Inflammatory macrophage (primary cell): ENCODE measurements around the gene HOXB1.
A peak's percentile ranks its signal among the peaks of the same experiment; 100 is the strongest.

Source experiments
- DNase-seq, 2 donors: peaks; one replicate each; pipeline ENCODE4 v3.0.0-alpha.2; 2020 to 2022

HOXB1 gene

DNA sequence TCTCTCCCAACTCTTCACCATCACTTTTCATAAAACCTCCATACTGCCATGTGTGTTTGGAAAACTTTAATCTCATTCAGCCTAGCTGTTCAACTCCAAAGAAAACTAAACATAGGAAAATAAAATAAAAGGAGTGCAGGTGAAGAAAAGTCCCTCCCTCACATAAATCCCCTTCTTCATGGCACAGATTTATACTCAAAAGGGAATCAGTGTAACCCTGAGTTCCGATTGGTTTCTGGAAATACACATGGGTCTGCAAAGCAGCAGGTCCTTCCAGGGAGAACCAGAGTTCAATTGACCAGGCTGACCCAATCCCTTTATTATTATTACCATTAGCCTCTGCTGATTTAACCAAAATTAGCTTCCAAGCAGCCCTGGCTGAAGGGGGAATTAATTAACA, 23.0 kb upstream of the HOXB1 start:
- DNase-seq: no peak

DNA sequence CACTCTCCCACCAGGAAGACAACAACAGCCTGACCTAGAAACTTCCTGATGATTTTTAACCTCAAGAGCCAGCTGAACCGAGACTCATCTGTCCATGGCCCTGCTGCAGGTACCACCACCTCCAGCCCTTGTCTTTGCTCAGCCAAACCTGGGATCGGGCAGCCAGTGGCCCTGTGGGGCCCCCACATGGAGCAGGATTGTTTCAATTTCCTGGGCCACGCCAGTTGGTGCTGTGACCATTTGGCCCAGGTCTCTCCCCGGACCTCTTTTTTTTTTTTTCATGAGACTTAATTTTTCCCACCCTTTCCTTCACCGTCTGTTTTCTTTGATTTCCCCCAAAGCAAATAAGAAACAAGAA, 22.4 kb upstream of the HOXB1 start:
- no peak for DNase-seq

DNA sequence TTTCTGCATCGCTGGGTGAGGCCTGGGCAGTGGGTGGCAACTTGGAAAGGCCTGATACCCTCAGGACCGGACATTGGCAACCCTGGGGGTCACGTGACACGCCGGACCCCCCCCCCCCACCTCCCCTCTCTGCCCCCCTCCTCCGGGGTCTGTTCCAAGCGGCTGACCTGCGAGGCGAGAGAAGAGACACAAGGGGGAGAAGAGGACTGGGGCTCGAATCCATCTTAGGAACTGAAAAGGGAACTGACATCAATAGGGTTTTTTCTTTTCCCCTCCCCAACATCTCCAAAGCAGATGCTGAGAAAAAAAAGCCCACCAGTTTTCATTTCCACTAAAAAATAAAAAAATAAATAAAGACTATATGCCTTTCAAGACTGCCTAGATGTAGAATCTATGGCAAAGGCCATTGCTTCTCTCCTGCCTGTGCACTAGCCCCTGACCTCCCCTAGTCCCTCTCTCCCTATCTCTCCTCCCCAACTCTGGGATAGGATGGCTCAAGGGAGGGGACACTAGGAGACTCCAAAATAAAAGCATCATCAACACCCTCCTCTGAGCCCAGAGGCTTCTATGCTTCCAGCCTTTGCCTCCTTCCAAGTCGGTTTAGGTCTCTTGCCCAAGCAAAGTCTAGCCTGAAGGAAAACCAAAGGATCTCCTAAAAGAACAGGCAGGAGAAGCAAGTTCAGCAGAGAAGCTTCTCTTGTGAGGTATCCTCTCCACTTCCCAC, 21.8 kb upstream of the HOXB1 start:
- DNase-seq: no peak

DNA sequence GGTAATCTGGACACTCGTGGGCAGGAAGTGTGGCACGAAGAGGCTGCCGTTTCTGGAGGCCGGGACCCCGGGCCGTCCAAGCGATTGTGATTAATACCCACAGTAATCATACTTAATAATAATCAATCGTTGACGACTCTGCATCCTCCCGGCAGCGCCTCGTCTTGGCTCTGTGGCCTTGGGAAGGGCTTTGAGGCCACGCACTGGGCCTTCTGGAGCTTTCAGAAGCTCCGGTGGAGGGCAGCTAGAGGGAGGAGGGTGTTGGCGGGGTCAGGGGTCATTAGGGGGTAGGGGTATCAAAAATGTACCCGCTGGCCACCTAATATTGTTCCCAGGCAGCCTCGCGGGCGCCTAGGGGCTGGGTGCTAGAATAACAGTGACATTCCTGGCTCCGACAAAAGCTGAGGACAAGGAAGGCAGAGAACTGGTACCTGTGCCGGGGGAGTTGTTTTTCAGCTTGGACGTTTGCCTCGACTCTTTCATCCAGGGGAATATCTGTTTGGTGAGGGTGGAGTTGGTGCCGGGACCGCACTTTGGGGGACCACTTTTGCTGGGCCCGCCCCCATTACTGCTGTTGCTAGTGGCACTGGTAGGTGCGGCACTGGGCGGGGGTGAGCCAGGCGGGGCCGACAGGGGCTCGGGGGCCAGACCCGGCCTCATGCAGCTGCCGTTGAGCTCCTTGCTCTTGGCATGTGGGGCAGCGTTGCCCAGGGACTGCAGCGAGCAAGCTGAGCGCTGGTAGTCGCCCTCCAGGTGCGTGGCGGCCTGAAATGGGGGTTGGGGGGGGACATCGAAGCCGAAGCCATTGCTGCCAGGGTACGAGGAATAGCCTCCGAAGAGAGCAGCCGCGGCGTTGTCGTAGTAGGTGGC, 21.0 kb upstream of the HOXB1 start:
- no peak for DNase-seq

DNA sequence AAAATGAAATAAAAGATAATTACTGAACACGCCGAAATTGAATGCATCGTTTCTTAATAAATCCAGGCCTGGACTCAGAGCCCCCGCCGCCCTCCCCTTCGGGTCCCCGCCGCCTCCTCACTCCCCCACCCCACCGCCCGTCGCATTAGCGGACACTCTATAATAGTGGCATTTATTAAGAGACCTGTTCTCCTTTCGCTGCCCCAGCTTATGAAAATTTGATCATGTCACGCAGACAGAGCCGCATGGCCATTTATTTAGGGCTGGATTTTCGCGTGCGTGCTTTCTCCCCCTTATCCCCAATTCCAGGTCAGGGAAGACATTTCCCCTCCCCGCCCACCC, 20.4 kb upstream of the HOXB1 start:
- no peak for DNase-seq

DNA sequence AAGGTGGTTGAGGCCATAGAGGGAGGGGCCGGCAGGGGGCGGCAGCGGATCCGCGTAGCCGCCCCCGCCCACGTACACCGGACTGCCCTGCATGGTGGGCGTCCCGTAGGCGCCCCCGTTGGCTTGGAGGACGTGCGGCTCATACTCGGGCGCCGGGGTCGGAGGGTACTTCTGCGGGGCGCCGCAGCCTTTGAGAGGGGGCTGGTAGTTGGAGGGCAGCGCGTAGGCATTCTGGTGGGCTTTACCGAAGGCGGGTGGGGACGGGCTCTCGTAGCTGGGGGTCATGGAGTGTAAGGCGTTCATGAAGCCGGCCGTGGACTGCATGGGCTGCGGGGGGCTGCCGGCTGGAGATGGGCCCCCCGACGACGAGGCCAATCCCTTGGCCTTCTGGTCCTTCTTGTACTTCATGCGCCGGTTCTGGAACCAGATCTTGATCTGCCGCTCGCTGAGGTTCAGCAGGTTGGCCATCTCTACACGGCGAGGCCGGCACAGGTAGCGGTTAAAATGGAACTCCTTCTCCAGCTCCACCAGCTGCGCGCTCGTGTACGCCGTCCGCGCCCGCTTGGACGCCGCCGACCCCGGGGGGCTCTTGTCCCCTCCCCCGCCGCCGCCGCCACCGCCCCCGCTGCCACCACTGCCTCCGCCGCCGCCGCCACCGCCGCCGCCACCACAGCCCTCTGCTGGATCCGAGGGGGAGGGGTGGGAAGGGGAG, 19.8 kb upstream of the HOXB1 start:
- DNase-seq: no peak

DNA sequence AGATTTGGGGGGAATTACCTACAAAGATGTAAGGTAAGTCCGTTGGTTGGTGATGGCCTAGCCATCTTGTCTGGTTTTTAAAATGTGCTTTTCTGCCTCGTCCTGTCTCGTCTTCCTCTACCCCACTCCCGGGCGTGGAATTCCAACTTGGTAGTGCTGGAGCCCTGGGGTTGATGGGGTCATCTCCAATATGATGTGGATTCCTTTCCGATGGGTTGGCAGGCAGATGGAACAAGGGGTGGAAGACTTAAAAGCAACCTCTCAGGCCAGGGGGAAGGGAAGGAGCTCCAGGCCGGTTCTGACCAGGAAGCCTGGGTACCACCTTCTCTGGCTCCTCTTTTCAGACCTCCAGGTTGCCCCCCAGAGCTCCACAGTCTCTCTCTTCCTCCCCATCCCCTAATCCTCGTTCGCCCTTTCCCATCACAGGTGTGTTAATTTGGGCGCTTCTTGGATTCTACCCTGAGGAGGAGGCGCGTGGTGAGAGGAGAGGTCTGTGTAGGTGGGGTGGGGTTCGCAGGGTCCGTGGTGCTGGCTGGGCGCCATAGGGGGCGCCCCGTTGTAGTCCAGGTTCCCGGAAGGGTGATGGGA, 19.2 kb upstream of the HOXB1 start:
- DNase-seq: no peak

DNA sequence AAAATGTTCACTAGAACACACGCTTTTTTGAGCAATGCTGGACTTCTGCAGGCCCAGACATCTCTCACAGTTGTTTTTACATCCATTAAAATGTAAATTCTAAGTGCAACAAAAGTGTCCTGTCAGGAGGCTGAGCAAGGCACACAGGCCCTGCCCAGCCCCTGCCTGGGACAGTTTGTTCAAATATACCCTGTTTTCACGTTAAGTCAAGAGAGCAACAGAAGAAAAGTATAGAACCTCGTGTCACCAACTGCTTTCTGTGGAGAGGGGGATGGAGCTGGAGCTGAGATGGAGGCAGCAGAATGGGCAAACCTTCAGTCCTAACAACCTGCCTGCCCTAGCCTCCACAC, 18.4 kb upstream of the HOXB1 start:
- no peak for DNase-seq

DNA sequence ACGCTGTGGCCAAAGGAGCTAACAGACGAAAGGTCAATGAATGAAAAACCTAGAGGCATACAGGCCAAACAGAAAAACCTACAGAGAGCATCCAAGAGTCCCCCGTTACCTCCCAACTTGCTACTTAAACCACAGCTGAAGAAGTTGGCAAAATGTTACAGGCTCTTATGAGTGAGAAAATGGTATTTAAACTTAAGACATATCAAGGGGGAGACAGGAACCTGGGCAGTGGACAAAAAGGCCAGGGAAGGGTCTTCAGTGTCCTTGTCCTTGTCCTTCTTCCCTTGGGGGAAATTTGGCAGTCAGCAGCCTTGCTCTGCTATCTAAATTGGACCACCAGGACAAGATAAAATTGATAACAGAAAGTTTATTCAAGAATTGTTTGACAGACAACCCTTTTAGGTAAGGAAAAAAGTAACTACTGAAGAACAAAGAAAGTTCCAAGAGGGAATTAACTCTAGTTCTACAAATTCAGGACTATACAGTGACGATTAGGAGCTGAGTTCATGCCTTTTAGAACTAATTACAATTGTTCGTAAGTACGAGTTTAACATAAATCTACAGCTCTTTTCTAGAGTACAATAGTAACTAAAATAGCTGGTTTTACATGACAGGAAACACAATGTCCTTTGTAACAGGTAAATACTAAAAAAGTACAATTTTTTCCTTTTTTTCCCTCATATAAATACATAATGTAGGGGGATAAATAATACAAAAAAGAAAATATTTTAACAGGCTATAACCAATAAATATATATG, 17.9 kb upstream of the HOXB1 start:
- DNase-seq: no peak

DNA sequence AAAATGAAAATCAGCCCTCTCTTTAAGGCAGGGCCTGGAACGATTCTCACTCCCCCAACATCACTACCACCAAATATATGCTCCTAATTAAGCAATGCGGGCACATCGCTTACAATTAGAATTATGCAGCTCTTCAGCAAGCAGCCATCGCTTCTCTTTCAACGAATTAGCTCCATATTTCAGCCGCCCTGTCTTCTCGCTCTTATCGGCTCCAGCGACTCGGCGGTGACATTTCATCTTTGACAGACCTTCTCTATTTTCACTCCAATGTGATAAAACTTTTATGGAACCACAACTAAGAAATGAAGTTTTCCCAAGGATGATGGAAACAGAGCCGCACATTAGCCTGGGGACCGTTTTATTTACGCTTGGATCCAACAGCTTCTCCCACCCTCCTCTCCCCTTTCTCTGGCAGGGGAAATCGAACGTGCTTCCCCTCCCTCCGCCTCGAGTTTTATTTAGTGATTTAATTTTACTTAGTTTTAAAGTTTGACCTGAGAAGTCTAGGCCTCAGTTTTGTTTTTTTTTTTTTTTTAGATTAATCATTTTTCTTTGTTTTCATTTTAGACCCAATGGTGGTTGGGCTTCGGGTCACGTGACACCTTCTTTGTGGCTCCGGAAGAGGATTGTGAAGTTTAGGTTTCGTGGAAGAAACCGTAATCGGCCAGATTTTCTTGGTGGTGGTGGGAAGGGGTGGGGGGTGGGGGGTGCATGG, 17.2 kb upstream of the HOXB1 start:
- peak in 1 of 2 donors; percentile 13 for DNase-seq

DNA sequence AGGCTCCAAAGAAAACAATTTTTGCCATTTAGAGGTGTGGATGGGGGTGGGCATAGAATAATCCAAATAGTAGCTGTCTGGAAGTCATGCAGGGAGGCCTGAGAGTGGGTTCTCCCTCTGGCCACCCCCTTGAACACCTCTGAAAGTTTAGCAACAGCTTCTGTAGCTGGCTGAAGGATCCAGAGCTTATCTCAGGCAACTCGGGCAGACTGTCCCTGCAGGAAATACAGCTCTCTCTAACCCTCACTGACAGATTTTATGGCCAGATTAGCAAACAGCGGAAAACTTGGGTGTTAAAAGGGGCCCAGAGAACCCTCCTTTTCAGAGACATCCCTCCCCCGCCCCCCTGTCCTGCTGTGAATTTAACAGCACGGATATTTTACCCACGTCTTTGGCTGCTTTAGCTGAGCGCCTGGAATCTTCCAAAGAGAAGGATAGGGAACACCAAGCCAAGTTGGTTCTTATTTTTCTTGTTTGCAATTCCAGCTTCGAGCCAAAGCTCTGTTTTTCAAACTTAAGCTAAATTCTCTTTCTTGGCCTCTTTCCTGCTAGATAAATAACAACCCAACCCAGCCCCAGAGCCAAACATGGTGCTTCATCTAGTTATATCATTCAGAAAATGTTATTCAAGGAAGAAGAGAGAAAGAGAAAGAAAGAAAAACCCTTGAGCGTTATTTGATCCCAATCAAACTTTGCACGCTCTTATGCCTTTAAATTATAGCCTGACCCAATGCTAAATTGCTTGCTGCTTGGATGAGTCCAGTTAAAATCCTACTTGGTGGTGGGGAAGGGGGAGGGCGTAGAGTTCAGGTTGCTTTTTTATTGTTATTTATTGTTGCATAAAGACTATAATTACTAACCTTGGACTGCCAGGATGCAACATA, 16.4 kb upstream of the HOXB1 start:
- no peak for DNase-seq

DNA sequence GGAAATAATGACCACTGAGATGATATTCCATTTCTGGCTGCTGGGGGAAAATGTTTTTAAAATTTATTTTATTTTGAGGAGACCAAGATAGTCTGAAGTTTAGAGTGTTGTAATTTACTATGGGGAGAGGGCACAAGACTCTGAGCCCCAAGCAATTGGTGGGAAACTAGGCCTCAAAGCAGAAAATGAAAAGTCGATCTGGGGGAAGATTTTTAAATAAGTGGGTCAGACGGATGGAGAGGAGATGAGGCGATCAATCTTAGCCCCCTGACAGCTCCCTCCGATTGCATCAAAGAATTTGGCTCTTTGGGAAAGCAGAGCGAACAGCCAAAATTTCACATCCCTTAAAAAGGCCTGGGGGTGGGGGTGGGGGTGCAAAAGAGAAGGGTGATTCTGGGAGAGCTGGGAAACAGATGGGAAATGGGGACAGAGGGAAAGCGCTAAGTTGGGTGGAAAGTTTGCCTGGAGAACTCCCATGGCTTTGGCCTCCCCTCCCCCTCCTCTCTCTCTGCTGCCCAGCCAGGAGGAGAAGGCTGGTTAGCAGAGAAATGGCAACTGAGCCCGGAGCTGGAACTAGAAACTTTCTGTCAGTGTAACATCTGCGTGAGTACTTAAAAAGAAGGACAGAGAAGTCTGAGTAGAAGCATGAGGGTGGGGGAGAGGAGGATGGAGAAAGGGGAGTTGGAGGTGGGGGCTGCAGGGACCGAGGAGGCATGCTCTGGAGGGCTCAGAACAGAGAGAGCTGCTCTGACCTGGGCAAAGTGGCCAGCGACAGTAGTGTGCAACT, 15.5 kb upstream of the HOXB1 start:
- DNase-seq: no peak

DNA sequence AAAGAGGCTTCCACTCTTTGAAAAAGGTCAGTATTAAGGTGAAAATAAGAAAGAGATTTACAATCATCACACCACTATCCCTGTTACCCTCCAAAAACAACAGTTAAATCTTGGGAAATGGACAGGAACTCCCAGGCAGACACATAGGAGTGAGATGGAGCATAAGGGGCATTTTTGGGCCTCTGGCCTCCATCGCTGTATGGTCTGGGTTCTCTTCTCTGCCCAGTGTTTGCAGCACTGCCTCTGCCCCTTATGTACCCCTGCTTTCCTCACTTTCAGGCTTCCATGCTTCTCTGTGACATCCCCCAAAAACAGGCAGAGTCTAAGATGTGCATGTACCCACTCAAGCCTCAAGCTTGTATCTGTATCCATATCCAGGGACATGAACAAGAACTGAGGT, 14.7 kb upstream of the HOXB1 start:
- no peak for DNase-seq

DNA sequence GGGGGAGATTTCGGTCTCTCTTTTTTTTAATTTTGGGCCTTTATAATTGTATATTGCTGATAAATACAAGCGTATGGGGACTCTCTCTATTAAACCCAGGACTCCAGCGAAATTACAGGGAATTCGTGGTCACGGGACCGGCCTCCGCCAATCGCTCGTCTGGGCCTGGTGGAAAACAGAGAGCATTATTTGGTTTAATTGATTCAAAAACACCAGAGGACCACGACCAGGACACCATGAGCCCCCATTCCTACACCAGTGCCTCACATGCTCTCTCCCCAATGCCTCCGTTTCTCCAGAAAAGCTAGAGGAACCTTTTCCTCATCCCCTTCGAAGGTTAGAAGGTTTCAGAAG, 14.2 kb upstream of the HOXB1 start, which contains the start of gene HOXB2:
Gene HOXB2, minus strand, starts transcription at position 88 of the 354 bp plus-strand sequence. CDS start 198 bp downstream, outside the sequence.
- DNase-seq: no peak

DNA sequence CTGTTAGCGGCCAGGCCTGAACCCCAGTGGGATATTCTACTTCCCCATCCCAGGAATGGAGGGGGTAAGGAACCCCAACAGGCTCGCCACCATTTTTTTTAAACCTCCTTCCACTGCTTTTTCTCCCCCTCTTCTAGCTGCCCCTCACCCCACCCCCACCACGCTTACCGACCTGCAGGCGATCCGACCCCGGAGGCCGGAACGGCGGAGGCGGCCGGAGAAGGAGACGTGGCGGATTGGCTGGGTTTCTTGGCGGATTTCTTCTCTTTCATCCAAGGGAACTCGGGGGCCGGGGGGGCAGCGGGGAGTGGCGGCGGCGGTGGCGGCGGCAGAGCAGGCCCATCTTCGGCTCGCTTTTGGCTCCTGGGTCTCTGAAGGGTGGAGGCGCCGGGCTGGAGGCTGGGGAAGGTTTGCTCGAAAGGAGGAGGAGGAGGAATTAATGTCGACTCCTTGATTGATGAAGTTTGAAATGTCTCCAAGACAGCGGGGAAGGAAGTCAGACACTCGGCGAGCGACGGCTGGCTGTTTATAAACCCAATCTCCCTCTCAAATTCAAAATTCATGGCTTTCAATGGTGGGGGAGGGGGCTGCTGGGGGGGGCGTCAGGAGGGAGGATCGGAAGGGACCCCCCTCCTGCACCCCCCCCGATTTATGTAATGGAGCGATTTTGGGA, 13.7 kb upstream of the HOXB1 start:
- peak in 1 of 2 donors; percentile 26 for DNase-seq

DNA sequence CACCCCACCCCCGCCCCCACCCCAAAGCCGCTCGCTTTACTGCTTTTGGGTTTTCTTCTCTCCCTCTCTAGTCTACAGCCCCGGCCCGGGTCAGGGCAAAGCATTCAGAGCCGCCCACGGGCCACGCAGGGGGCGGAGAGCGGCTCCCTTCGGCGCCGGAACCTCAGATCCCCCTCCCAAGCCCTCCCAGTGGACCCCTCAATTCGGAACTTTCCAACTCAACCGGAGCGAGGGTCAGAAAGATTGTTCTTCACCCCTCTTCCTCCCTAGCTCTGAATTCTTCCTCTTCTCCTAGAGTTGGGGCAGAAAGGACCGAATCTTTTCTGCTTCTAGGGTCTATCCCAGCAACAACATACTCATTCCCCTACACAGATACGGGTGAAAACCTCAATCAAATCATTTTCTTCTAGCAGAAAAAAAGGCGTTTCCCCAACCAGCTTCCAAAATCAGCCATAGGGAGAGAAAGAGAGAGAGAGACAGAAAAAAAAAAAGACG, 13.1 kb upstream of the HOXB1 start:
- no peak for DNase-seq

DNA sequence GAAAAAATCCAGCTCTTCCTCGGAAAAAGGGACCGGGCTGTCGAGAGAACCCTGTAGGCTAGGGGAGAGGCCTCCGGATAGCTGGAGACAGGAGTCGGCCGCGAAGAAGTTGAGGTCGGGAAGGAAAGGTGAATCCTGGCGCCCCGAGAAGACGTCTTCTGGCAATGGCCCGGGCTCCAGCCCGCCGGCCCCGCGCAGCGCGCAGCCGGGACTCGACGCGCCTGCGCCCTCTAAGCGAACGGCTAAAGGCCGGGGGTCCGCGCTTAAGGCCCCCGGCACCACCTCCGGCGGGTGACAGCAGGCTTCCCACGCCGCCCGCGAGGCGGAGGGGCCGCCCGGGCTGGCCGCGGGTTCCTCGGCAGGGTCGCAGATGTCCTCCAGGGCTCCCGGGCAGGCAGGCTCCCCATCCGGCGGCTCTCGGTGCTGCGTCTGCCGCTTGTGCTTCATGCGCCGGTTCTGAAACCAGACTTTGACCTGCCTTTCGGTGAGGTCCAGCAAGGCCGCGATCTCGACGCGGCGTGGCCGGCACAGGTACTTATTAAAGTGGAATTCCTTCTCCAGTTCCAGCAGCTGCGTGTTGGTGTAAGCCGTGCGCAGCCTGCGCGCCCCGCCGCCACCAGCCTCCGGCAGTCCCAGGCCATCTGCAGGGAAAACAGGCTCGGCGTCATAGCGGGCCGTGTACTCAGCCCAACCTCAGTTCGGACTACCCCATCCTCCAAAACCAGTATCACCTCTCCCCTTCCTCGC, 12.5 kb upstream of the HOXB1 start:
- DNase-seq: peak; percentile 25 to 29

DNA sequence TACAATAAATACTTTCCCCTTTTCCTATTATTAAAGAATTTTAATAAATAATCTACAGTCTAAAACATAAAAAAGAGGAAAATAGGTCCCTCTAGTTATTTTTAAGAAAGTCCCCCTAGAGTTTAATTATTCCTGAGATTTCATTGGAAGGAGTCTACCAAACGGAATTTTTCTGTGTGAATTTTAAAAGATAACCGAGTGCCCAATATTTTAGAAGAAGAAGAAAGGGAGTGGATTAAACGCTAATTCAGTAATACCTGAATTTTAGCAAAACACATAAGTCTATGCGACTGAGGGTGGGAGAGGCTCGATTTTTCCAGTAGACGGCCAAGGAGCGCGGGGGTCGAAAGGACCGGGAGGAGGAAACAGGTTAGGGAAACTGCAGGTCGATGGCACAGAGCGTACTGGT, 11.9 kb upstream of the HOXB1 start:
- no peak for DNase-seq
